GM12892 (cell line): ENCODE data around the gene SOX9.
"Not testable (repeated sequence)": the region's sequence is repeated elsewhere in the genome, so short reads cannot be mapped to it uniquely, and the experiment has no call there.

Experiments used
- DNase-seq: peaks from one replicate; pipeline ENCODE4 v3.0.0; 2011; ENCODE audit not compliant: insufficient read length
- FAIRE-seq: peaks from 2 replicates; lab custom pipeline; 2011; peaks lifted over from hg19 to GRCh38; lab: Jason Lieb, UNC
- POLR2A ChIP-seq: IDR thresholded peaks from 2 replicates; pipeline ENCODE4 v1.6.1; 2011; ENCODE audit warnings: low read depth, low read length, control low read depth
- POLR2AphosphoS5 ChIP-seq: IDR thresholded peaks from 2 replicates; pipeline ENCODE4 v1.6.1; 2011; ENCODE audit warnings: low read depth, low read length, control low read depth
- TAF1 ChIP-seq: IDR thresholded peaks from 2 replicates; pipeline ENCODE4 v1.6.1; 2011; ENCODE audit warnings: low read depth, mild to moderate bottlenecking, control low read depth, low read length, borderline replicate concordance

The SOX9 gene

DNA sequence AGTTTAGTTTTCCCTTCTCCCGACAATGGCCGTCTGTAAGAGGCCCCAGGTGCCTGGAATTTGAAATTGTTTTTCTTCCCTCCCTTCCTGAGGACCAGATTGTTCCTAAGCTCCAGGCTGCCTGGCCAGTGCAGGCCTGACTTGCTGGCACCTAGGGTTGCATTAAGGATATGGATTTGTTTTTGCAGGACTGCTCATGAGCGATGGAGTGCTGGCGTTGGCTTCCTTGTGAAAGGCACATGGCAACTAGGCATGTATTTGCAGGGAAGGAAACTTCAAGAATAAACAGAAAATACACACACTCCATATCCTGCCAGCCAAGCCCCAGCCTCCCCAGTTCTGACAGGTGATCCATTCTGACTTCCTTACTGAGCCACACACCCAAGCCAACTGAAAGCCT, 25.5 kb upstream of the SOX9 start:
- FAIRE-seq = no peak

DNA sequence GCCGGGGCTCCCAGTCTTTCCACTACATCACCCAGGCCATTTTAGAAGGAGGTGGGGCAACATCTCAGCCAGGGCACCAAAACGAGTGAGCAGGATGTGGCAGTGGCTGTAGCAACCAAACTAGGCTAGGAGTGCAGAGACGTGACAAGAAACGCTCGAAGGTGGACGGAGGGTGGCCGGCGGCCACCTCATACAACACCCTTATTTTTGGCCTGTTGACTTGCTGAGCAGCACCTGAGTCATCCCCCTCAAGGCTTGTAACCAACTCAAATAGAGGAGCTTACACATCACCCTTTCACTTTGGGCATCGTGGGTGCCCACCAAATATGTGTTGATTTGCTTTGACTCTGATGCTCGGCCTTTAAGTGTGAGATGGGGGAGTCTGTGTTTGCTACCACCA, 23.7 kb upstream of the SOX9 start:
- TF ChIP-seq POLR2A (no peak), POLR2AphosphoS5 (no peak), TAF1 (no peak)
- no peak for FAIRE-seq

More for the DNA sequence above, 25.5 kb upstream of the SOX9 start:
- DNase-seq = no peak
- TF ChIP-seq POLR2A = no peak

DNA sequence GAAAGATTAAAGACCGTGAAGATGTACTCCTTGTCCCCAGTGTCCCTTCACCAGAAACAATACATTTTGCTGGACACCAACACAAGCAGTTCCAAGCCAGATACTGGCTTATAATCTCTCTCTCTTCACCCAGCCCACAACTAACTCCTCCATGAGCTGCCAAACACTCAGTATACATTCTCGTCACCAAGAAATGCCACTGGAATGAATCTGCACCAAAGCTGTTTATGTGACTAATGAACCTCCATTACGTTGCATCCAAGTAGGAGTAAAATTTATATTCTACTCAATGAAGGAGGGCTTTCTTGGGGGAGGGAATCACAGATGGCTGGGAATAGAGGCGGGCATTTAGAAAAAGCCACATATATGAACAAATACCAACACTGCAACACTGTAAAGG, 20.9 kb upstream of the SOX9 start:
- DNase-seq (no peak), FAIRE-seq (no peak)
- TF ChIP-seq POLR2AphosphoS5 (no peak), TAF1 (no peak), POLR2A (no peak)

More for the DNA sequence above, 23.7 kb upstream of the SOX9 start:
- DNase-seq = no peak

DNA sequence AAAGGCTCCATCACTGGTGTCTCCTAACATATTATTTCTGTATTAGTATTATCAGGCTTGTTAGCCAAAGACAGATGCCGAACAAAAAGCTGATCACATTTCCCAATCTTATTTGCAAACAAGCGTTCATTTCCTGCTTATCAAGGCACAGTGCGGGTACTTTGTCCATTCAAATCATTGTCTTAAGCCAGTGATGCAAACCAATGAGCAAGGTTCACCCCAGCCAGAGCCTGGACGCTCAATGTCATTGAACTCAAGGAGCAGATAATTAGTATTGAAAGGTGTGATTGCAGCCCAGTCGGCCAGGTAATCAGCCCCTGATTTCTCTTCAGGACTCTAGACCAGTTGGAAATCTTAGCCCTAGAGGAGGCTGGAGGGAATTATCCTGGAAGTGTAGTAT, 20.4 kb upstream of the SOX9 start:
- no peak for TF ChIP-seq POLR2AphosphoS5
- no peak for TF ChIP-seq POLR2A
- no peak for TF ChIP-seq TAF1
- DNase-seq (no peak), FAIRE-seq (no peak)

DNA sequence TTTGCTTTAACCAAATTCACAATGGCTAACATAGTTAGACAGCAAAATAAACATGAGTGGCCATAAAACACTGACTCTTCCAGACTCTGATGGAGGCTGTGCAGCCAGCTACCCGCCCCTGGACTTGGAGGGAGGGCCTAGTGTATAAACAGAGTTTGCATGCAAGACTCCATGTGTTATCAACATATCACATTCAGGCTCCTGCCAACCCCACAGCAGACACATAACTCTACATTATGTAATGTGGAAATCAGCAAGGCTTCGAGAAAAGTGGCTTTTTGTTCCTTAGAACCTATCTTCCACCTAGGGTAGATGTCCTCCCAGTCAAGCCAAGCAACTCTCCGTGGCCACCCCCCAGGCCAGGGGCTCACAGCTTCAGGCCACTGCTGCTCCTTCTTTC, 19.3 kb upstream of the SOX9 start:
- DNase-seq (no peak), FAIRE-seq (no peak)
- TF ChIP-seq POLR2AphosphoS5 = no peak
- TF ChIP-seq POLR2A = no peak
- no peak for TF ChIP-seq TAF1

DNA sequence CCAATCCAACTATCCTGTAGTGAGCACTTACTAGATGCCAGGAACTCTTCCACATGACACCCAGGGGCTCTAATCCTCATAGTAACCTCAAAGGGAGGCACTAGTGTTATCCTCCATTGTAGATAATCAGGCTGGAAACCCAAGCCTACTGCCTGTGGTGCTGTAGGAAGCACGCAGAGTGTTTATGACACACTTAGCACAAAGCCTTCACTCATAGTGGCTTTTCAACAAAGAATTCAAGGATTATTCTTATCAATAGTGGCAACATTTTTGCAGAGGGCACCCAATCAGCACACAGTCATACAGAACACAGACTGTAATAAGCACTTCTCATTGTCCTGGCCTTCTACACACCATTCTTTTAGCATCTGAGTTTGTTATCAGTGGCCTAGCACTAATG, 18.5 kb upstream of the SOX9 start:
- FAIRE-seq = no peak
- TF ChIP-seq POLR2A (no peak), TAF1 (no peak), POLR2AphosphoS5 (no peak)
- no peak for DNase-seq

DNA sequence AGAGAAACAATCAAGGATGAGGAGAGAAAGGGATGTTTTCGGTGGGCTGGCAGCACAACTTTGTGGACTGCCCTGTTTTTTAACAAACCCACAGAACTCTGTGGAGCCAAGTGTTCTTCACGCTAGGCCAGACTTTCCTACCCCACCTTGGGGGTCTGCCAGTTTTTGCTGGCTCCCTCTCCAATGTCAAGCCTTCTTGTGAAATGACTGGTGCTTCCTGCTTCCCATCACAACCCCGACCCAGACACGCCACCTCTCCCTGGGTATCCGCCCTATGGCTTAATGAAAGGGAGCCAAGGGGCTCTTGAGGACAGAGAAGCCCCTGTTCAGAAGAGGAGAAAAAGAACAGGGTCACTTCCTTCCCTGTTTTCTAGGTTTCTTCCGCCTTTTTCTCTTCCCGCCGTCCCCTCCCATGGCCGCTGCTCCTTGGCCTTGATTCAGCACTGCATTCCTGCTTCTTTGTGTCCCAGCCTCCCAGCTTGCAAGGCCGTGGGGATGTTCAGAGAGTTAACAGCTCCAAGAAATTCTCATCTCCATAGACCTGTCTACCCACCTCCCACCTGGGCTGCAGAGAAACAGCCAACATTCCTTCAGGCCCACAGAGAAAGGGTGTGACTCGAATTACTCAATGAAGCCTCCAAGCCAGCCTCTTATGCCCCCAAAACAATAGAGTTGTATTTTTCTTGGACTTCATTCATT, 16.5 kb upstream of the SOX9 start:
- FAIRE-seq (no peak), DNase-seq (no peak)
- TF ChIP-seq POLR2A = no peak
- TF ChIP-seq POLR2AphosphoS5 = no peak
- no peak for TF ChIP-seq TAF1

DNA sequence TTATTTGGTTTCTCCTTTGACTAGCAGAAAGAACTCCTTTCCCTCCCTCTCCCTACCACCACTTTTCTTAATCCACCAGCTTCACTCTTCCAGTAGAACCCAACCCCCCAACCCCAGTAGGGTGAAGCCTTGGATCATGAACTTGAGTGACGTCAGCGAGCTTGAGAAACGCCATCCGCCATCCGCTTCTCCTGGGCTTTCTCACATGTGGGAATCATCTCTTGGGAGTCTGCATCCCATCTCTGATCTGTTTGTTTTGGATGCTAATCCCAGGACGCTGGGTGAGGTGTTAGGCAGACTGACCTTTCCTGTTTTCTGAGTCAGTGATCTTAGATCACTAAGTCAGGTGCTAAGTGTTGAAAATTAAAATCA, 16.0 kb upstream of the SOX9 start:
- TF ChIP-seq TAF1 (no peak), POLR2AphosphoS5 (no peak), POLR2A (no peak)
- DNase-seq = no peak
- no peak for FAIRE-seq

DNA sequence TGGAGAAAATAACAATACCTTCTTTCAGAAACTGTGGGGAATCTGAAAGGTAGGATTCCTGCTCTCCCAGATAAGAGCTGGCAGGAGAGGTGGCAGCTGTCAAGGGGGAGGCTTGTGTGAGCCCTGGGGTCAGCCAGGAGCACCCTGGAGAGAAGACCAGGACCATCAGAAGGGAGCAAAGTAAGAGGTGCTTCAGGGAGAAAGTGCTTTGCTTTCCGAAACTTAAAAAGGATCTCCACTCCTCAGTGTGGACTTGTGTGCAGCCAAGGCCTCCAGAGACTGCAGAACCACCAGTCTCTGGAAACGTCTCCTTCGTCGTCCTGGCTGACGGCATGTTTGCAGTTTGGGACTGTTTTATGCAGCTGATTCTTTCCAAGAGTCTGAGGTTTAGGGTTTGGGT, 13.7 kb upstream of the SOX9 start:
- no peak for DNase-seq
- FAIRE-seq = no peak
- TF ChIP-seq POLR2A (no peak), POLR2AphosphoS5 (no peak), TAF1 (no peak)

DNA sequence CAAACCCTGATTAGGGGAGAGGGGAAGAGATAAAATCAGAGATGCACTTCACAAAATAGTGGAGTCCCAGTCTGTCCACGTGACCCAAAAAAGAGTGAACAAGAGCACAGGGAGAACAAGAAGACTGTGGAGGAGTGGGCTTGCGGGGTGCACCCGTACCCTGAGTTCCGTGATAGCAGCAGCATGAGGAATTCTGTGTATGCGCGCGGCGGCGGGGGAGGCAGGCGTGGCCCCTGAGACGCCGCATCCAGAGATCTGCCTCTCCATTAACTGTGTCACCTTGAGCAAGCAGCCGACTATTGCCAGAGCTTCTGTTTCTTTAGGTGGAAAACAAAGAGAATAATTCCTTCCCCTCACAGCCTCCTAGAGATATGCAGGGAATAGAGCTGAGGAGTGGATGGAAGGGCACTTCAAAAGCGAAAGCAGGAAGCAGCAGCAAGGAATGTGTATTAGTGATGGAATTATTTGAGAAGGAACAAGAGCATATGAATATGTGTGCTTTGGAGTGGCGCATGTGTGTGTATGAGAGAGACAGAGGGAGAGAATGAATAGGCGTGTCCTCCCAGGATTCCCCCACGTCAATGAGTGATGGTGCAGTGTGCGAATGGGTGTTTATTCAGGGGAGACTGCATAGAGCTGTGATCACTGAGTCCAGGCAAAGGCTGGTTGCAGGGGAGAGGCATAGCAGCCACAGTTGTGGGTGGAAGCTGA, 10.4 kb upstream of the SOX9 start:
- DNase-seq = no peak
- no peak for FAIRE-seq
- TF ChIP-seq POLR2A = no peak
- TF ChIP-seq TAF1 = no peak
- TF ChIP-seq POLR2AphosphoS5 = no peak

DNA sequence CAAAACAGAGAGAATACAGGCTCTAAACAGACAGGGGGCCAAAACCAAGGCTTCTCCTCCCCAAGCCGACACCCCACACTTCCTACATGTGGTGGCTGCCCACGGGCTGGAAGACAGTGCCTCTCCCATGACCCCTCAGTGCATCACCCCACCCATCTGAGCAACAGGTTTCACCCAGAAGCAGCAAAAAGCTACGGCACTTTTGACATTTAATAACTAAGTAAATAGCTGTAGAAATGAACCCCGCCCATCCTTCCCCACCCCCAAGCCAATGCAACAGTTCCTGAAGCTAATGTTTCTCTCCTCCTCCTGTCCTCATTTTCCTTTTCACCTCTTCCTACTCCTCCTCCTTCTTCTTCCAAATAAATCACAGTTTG, 9.9 kb upstream of the SOX9 start:
- DNase-seq (no peak), FAIRE-seq (no peak)

DNA sequence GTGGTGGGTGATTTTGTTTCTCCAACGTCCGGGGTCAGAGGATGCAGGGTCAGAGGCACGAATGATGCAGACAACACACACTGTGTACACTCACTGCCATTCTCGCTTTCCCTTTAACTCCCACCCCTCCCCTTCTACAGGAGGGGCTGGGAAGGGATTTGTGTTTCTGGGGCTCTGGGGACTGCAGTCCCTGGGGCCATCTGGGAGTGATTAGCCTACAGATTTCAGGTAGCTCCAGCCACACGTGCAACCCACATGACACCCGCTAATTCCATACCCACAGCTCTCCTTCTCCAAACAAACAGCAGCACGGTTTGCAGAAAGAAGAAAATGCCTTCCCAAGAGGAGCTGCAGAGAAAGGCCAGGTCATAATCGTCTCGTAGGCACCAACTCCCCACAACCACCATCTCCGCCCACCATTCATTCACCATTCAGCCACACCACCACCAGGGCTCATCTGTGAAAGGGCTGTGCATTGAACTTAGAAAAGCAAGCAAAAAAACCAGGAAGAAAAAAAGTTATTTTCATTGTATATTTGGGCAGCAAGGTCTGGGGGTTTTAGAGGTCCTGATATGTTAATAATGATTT, 9.4 kb upstream of the SOX9 start:
- DNase-seq = no peak
- TF ChIP-seq POLR2AphosphoS5 (no peak), TAF1 (no peak), POLR2A (no peak)
- no peak for FAIRE-seq

More for the DNA sequence above, 9.9 kb upstream of the SOX9 start:
- TF ChIP-seq POLR2AphosphoS5 = no peak
- no peak for TF ChIP-seq TAF1
- no peak for TF ChIP-seq POLR2A

DNA sequence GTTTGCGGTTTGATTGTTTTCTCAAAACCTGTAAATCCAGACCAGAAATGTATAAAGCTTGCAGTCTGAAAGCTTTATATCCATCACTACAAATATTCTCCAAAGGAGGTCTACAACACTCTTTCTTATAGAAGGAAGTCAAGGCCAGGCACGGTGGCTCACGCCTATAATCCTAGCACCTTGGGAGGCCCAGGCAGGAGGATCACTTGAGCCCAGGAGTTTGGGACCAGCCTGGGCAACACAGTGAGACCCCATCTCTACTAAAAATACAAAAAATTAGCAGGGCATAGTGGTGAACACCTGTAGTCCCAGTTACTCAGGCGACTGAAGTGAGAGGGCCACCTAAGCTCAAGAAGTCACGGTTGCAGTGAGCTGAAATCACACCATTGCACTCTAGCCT, 8.9 kb upstream of the SOX9 start:
- not testable (repeated sequence) for FAIRE-seq, DNase-seq
